GM19328 (cell line): ENCODE measurements around the gene TMEM252.

Source experiments
- ATAC-seq: cut with Tn5 transposase; IDR thresholded peaks from one replicate; pipeline ENCODE4 v1.9.1; 2021; ENCODE audit warnings: mild to moderate bottlenecking, moderate library complexity; ENCODE audit not compliant: unreplicated experiment

The TMEM252 gene

GRCh38 chr9:68545033-68545705, 4.5 kb upstream of the TMEM252 start:
- ATAC-seq = peak; percentile 41

GRCh38 chr9:68541568-68541967, 885 bp upstream of the TMEM252 start:
- no peak for ATAC-seq

- ATAC-seq = no peak
These were observed 2.5 kb downstream of the TMEM252 start for GRCh38 chr9:68538200-68538599.

GRCh38 chr9:68537616-68537880, 3.1 kb downstream of the TMEM252 start:
- ATAC-seq = no peak

GRCh38 chr9:68536876-68537615, 3.6 kb downstream of the TMEM252 start:
- no peak for ATAC-seq

- no peak for ATAC-seq
These were observed 7.0 kb downstream of the TMEM252 start for GRCh38 chr9:68533678-68534077.

GRCh38 chr9:68532131-68532530, 8.6 kb downstream of the TMEM252 start:
- no peak for ATAC-seq

GRCh38 chr9:68530618-68531017, 10.1 kb downstream of the TMEM252 start:
- no peak for ATAC-seq

GRCh38 chr9:68523367-68523936, 17.2 kb downstream of the TMEM252 start:
- ATAC-seq = no peak

GRCh38 chr9:68522954-68523353, 17.7 kb downstream of the TMEM252 start:
- ATAC-seq = no peak

- ATAC-seq = no peak
These were observed 18.6 kb downstream of the TMEM252 start for GRCh38 chr9:68522131-68522530.

- ATAC-seq = no peak
These were observed 25.2 kb downstream of the TMEM252 start for GRCh38 chr9:68515326-68516017.

- ATAC-seq = no peak
These were observed 26.7 kb downstream of the TMEM252 start for GRCh38 chr9:68513981-68514380.

GRCh38 chr9:68513385-68513784, 27.3 kb downstream of the TMEM252 start:
- no peak for ATAC-seq

GRCh38 chr9:68509689-68510088, 31.0 kb downstream of the TMEM252 start:
- no peak for ATAC-seq

- no peak for ATAC-seq
These were observed 32.1 kb downstream of the TMEM252 start for GRCh38 chr9:68508547-68508946.

- no peak for ATAC-seq
These were observed 32.9 kb downstream of the TMEM252 start for GRCh38 chr9:68507806-68508145.

- ATAC-seq = no peak
These were observed 33.4 kb downstream of the TMEM252 start for GRCh38 chr9:68507130-68507805.

- ATAC-seq = no peak
These were observed 34.1 kb downstream of the TMEM252 start for GRCh38 chr9:68506551-68506950.

- ATAC-seq = no peak
These were observed 34.8 kb downstream of the TMEM252 start for GRCh38 chr9:68505681-68506409.

- no peak for ATAC-seq
These were observed 38.4 kb downstream of the TMEM252 start for GRCh38 chr9:68502279-68502678.
